Fibroblast of the aortic adventitia (primary cell): ENCODE results near the gene KCNQ1. TPM values are rescaled to one million over a fixed set of nuclear protein-coding genes. Genes with fewer than 3 reads are reported as not detected.
"Not testable (repeated sequence)": the region's sequence is repeated elsewhere in the genome, so short reads cannot be mapped to it uniquely, and the experiment has no call there.

Source experiments
- DNase-seq: peaks from one replicate; pipeline ENCODE4 v3.0.0-alpha.2; 2010; ENCODE audit warnings: low read depth
- H3K4me3 ChIP-seq: 2 replicates; pipeline ENCODE4 v1.5.1; 2011; ENCODE audit warnings: low read depth, mild to moderate bottlenecking, control low read depth, low read length, moderate library complexity
- total RNA-seq: library from RNA; depleted of rRNA; stranded (reverse); fragments of >200 nt; gene quantifications from 2 replicates; pipeline ENCODE4 v1.2.3, GENCODE V29; 2012; ENCODE audit warnings: low replicate concordance
- TF ChIP-seq, protein P1 (sequence below): IDR thresholded peaks from 2 replicates; pipeline ENCODE4 v1.5.1; 2011; ENCODE audit warnings: mild to moderate bottlenecking, low read length, control low read depth, inconsistent platforms; ENCODE audit not compliant: insufficient read depth

Gene KCNQ1
- total RNA-seq, 1 donor: not detected

DNA sequence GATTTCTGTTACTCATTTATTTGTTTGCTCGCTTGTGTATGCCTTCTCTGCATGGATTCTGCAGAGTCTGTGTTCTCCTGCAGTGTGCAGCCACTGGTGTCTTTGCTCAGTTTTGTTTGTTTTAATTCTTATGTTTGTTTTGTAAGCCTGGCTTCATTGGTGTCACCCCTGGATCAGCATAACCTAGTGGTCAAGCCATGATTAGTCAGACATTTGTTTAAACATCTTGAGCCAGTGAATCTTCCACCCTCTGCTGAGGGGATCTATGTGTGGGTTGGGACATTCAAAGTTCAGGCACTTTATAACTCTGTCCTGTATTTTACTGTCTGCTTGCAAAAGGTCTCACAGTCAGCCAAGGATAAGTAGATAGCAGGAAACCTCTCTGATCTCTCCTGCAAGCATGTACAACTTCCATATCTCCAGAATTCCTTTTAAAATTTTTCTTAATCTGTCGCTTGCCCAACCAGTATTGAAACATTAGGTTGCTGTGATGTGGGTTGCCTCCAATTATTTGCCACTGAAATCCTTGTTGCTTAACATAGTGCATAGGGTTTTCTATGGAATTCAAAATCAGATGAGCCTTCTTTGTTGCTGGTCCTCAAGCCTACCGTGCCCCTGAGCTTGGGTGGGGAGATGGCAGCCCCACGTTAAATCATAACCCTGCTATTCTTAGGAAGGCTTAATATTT is 168.2 kb downstream of the KCNQ1 start:
- no peak overlapping the region for H3K4me3 ChIP-seq
- TF ChIP-seq, protein P1, sequence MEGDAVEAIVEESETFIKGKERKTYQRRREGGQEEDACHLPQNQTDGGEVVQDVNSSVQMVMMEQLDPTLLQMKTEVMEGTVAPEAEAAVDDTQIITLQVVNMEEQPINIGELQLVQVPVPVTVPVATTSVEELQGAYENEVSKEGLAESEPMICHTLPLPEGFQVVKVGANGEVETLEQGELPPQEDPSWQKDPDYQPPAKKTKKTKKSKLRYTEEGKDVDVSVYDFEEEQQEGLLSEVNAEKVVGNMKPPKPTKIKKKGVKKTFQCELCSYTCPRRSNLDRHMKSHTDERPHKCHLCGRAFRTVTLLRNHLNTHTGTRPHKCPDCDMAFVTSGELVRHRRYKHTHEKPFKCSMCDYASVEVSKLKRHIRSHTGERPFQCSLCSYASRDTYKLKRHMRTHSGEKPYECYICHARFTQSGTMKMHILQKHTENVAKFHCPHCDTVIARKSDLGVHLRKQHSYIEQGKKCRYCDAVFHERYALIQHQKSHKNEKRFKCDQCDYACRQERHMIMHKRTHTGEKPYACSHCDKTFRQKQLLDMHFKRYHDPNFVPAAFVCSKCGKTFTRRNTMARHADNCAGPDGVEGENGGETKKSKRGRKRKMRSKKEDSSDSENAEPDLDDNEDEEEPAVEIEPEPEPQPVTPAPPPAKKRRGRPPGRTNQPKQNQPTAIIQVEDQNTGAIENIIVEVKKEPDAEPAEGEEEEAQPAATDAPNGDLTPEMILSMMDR: no peak
- no peak for DNase-seq

DNA sequence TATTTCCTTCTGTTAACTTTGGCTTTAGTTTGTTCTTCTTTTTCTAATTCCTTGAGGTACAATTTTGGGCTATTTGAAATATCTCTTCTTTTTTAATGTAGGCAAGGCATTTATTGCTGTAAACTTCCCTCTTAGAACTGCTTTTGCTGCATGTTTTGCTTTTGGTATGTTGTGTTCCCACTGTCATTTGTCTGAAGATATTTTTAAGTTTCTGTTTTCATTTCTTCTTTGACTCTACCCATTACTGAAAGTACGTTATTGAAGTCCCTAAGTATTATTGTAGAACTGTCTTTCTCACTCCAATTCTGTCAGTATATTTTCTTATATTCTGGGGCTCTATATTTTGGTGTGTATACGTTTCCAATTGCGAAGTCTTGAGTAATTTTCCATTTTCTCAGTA is 177.1 kb downstream of the KCNQ1 start:
- H3K4me3 ChIP-seq: no peak overlapping the region
- TF ChIP-seq, protein P1: no peak
- DNase-seq: no peak

DNA sequence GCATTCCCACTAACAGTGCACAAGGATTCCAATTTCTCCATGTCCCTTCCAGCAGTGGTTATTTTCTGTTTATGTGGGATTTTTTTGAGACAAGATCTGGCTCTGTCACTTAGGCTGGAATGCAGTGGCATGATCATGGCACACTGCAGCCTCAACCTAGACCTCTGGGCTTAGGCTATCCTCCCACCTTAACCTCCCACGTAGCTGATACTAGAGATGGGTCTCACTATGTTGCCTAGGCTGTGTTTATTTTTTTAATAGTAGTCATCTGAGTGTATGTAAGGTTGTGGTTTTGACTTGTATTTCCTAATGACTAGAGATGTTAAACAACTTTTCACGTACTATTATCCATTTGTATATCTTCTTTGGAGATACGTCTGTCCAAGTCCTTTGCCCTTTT is 180.4 kb downstream of the KCNQ1 start:
- H3K4me3 ChIP-seq: no peak overlapping the region
- no peak for DNase-seq
- TF ChIP-seq, protein P1: no peak

DNA sequence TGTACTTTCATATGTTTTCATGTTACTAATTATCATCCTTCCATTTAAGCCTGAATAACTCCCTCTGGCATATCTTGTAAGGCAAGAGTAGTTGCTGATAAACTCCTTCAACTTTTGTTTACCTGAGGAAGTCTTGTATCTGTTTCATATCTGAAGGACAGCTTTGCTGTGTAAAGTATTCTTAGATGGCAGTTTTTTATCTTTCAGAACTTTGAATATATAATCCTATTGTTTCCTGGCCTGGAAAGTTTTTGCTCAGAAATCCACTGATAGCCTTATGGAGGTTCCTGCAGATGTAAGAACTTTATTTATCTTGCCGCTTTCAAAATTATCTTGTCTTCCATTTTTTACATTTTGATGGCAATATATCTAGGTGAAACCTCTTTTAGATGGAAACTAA is 185.9 kb downstream of the KCNQ1 start:
- no peak for DNase-seq
- no peak overlapping the region for H3K4me3 ChIP-seq
- TF ChIP-seq, protein P1: no peak

DNA sequence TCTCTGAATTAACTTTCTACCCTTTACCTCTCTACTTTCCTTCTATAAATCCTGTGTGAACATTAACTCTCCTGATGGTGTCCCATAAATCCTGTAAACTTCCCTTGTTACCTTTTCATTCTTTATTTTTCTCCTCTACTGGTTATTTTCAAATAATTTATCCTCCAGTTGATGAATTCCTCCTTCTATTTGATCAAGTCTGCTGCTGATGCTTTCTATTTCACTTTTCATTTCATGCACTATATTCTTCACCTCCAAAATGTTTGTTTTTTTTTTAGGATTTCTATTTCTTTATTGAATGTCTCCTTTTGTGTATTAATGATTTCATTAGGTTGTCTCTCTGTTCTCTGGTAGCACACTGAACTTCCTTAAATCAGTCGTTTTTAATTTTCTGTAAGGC is 186.4 kb downstream of the KCNQ1 start:
- TF ChIP-seq, protein P1: no peak
- no peak overlapping the region for H3K4me3 ChIP-seq
- no peak for DNase-seq

DNA sequence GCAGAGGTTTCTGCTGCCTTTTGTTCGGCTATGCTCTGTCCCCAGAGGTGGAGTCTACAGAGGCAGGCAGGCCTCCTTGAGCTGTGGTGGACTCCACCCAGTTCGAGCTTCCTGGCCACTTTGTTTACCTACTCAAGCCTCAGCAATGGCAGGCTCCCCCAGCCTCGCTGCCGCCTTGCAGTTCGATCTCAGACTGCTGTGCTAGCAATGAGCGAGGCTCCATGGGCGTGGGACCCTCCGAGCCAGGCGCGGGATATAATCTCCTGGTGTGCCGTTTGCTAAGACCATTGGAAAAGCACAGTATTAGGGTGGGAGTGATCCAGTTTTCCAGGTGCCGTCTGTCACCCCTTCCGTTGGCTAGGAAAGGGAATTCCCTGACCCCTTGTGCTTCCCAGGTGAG is 195.0 kb downstream of the KCNQ1 start:
- not testable (repeated sequence) for H3K4me3 ChIP-seq, DNase-seq

DNA sequence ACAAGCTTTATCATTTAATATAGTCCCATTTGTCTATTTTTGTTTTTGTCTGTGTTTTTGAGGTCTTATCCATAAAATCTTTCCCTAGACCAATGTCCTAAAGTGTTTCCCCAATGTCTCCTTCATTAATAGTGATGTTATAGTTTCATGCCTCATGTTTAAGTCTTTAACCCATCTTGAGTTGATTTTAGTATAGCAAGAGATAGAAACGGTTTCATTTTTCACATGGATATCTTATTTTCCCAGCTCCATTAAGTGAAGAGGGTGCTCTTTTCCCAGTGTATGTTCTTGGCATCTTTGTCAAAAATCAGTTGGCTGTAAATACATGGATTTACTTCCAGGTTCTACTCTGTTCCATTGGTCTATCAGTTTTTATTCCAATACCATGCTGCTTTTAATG is 196.8 kb downstream of the KCNQ1 start:
- no peak for DNase-seq
- TF ChIP-seq, protein P1: no peak
- H3K4me3 ChIP-seq: no peak overlapping the region
